ENCODE data around the gene ZNF181. TPM values are rescaled to one million over a fixed set of nuclear protein-coding genes. Genes with fewer than 3 reads are reported as not detected.
A peak's percentile ranks its signal among the peaks of the same experiment; 100 is the strongest.

Gene ZNF181
- total RNA-seq, 2 donors from 2014 or later: 5.7 to 7.7 TPM

- Mint-ChIP-seq H3K4me3 (no peak overlapping the region), H3K36me3 (ENCODE audit: insufficient read depth in 2 of 2) (no peaks in the 10 kb centered on the region), H3K9me3 (no peaks in the 10 kb centered on the region), H3K27me3 (ENCODE audit: low read depth) (peaks cover 37% of the 10 kb centered on the region), H3K4me1 (ENCODE audit: low read depth) (no peaks in the 10 kb centered on the region), H3K27ac (no peak overlapping the region)
- ATAC-seq (replicated peaks in 1 of 2) (no peak), DNase-seq (no peak)
These were observed 8.6 kb upstream of the ZNF181 start for GRCh38 chr19:34725400-34725799.

- Mint-ChIP-seq H3K9me3 (peaks cover 6% of the 10 kb centered on the region in 2 donors), H3K27ac (no peak overlapping the region), H3K36me3 (ENCODE audit: insufficient read depth in 2 of 2) (peaks cover 9 to 11% of the 10 kb centered on the region in 2 donors), H3K4me3 (no peak overlapping the region), H3K27me3 (ENCODE audit: low read depth) (peaks cover 10% of the 10 kb centered on the region), H3K4me1 (ENCODE audit: low read depth) (peaks cover 33% of the 10 kb centered on the region)
- no peak for DNase-seq
- ATAC-seq (replicated peaks in 1 of 2): no peak
These were observed 2.8 kb upstream of the ZNF181 start for GRCh38 chr19:34731019-34731829.

GRCh38 chr19:34731964-34732363 is 2.1 kb upstream of the ZNF181 start:
- DNase-seq: no peak
- no peak for ATAC-seq (replicated peaks in 1 of 2)
- Mint-ChIP-seq H3K27me3 (ENCODE audit: low read depth) (peaks cover 10% of the 10 kb centered on the region), H3K27ac (no peak overlapping the region), H3K9me3 (peaks cover 6% of the 10 kb centered on the region in 2 donors), H3K36me3 (ENCODE audit: insufficient read depth in 2 of 2) (peaks cover 12 to 16% of the 10 kb centered on the region in 2 donors), H3K4me1 (ENCODE audit: low read depth) (peaks cover 34% of the 10 kb centered on the region), H3K4me3 (no peak overlapping the region)

- Mint-ChIP-seq H3K27ac (no peak overlapping the region), H3K9me3 (peaks cover 6% of the 10 kb centered on the region in 2 donors), H3K4me1 (ENCODE audit: low read depth) (peaks cover 34% of the 10 kb centered on the region), H3K4me3 (peak overlapping the region; percentile 71 to 80), H3K36me3 (ENCODE audit: insufficient read depth in 2 of 2) (peaks cover 12 to 18% of the 10 kb centered on the region in 2 donors), H3K27me3 (ENCODE audit: low read depth) (peaks cover 5% of the 10 kb centered on the region)
- ATAC-seq (replicated peaks in 1 of 2) (no peak), DNase-seq (no peak)
These were observed 1.3 kb upstream of the ZNF181 start for GRCh38 chr19:34732612-34733211.

- peak; percentile 2 to 10 for ATAC-seq (replicated peaks in 1 of 2)
- no peak for DNase-seq
- peaks cover 6% of the 10 kb centered on the region in 2 donors for H3K9me3 Mint-ChIP-seq
These were observed 737 bp upstream of the ZNF181 start for GRCh38 chr19:34733266-34733745.

GRCh38 chr19:34734537-34735103 is 577 bp downstream of the ZNF181 start:
- Mint-ChIP-seq H3K36me3 (ENCODE audit: insufficient read depth in 2 of 2) (peaks cover 19 to 31% of the 10 kb centered on the region in 2 donors), H3K4me3 (peak overlapping the region; percentile 91 to 95), H3K4me1 (ENCODE audit: low read depth) (peaks cover 34% of the 10 kb centered on the region), H3K27me3 (ENCODE audit: low read depth) (no peaks in the 10 kb centered on the region), H3K9me3 (peaks cover 9 to 10% of the 10 kb centered on the region in 2 donors), H3K27ac (peak overlapping the region; percentile 95)
- DNase-seq (no peak), ATAC-seq (replicated peaks in 1 of 2) (no peak)

More at GRCh38 chr19:34733266-34733745, 737 bp upstream of the ZNF181 start:
- H3K4me3 Mint-ChIP-seq: peak overlapping the region; percentile 91 to 95
- H3K4me1 Mint-ChIP-seq (ENCODE audit: low read depth): peaks cover 34% of the 10 kb centered on the region
- H3K27ac Mint-ChIP-seq: peak overlapping the region; percentile 95
- peaks cover 12 to 20% of the 10 kb centered on the region in 2 donors for H3K36me3 Mint-ChIP-seq (ENCODE audit: insufficient read depth in 2 of 2)
- no peaks in the 10 kb centered on the region for H3K27me3 Mint-ChIP-seq (ENCODE audit: low read depth)

- H3K27me3 Mint-ChIP-seq (ENCODE audit: low read depth): no peaks in the 10 kb centered on the region
- no peaks in the 10 kb centered on the region for H3K4me1 Mint-ChIP-seq (ENCODE audit: low read depth)
- DNase-seq (no peak), ATAC-seq (replicated peaks in 1 of 2) (no peak)
- no peak overlapping the region for H3K4me3 Mint-ChIP-seq
- peaks cover 34 to 42% of the 10 kb centered on the region in 2 donors for H3K9me3 Mint-ChIP-seq
- peaks cover 34 to 43% of the 10 kb centered on the region in 2 donors for H3K36me3 Mint-ChIP-seq (ENCODE audit: insufficient read depth in 2 of 2)
- no peak overlapping the region for H3K27ac Mint-ChIP-seq
These were observed 11.1 kb downstream of the ZNF181 start for GRCh38 chr19:34744896-34745690.

GRCh38 chr19:34757441-34757840 is 23.4 kb downstream of the ZNF181 start:
- no peak overlapping the region for H3K4me3 Mint-ChIP-seq
- DNase-seq: no peak
- H3K27ac Mint-ChIP-seq: no peak overlapping the region
- peaks cover 39 to 42% of the 10 kb centered on the region in 2 donors for H3K36me3 Mint-ChIP-seq (ENCODE audit: insufficient read depth in 2 of 2)
- H3K27me3 Mint-ChIP-seq (ENCODE audit: low read depth): no peaks in the 10 kb centered on the region
- ATAC-seq (replicated peaks in 1 of 2): no peak
- peaks cover 16 to 36% of the 10 kb centered on the region in 2 donors for H3K9me3 Mint-ChIP-seq
- H3K4me1 Mint-ChIP-seq (ENCODE audit: low read depth): no peaks in the 10 kb centered on the region

GRCh38 chr19:34759218-34759917 is 25.3 kb downstream of the ZNF181 start:
- ATAC-seq (replicated peaks in 1 of 2) (no peak), DNase-seq (no peak)
- H3K4me1 Mint-ChIP-seq (ENCODE audit: low read depth): no peaks in the 10 kb centered on the region
- H3K27ac Mint-ChIP-seq: no peak overlapping the region
- no peak overlapping the region for H3K4me3 Mint-ChIP-seq
- no peaks in the 10 kb centered on the region for H3K27me3 Mint-ChIP-seq (ENCODE audit: low read depth)
- peaks cover 36 to 43% of the 10 kb centered on the region in 2 donors for H3K36me3 Mint-ChIP-seq (ENCODE audit: insufficient read depth in 2 of 2)
- H3K9me3 Mint-ChIP-seq: peaks cover 15 to 31% of the 10 kb centered on the region in 2 donors

GRCh38 chr19:34766386-34766785 is 32.3 kb downstream of the ZNF181 start:
- peaks cover 3% of the 10 kb centered on the region for H3K4me1 Mint-ChIP-seq (ENCODE audit: low read depth)
- no peaks in the 10 kb centered on the region for H3K27me3 Mint-ChIP-seq (ENCODE audit: low read depth)
- H3K27ac Mint-ChIP-seq: no peak overlapping the region
- ATAC-seq (replicated peaks in 1 of 2) (no peak), DNase-seq (no peak)
- no peak overlapping the region for H3K4me3 Mint-ChIP-seq
- H3K9me3 Mint-ChIP-seq: peaks cover 10 to 14% of the 10 kb centered on the region in 2 donors
- H3K36me3 Mint-ChIP-seq (ENCODE audit: insufficient read depth in 2 of 2): peaks cover 20 to 35% of the 10 kb centered on the region in 2 donors

- peaks cover 7 to 8% of the 10 kb centered on the region in 2 donors for H3K9me3 Mint-ChIP-seq
- no peak for DNase-seq
These were observed 33.9 kb downstream of the ZNF181 start for GRCh38 chr19:34767951-34768350.

More at GRCh38 chr19:34767951-34768350, 33.9 kb downstream of the ZNF181 start:
- Mint-ChIP-seq H3K4me3 (no peak overlapping the region), H3K36me3 (ENCODE audit: insufficient read depth in 2 of 2) (peaks cover 17 to 31% of the 10 kb centered on the region in 2 donors), H3K4me1 (ENCODE audit: low read depth) (peaks cover 14% of the 10 kb centered on the region), H3K27me3 (ENCODE audit: low read depth) (no peaks in the 10 kb centered on the region), H3K27ac (no peak overlapping the region)
- no peak for ATAC-seq (replicated peaks in 1 of 2)
